HCT116 (cell line): ENCODE data around the gene GNB1. TPM values are rescaled to one million over a fixed set of nuclear protein-coding genes. Genes with fewer than 3 reads are reported as not detected.

Experiments used
- ATAC-seq: fragments of 200-7000 bp; cut with Tn5 transposase; 2 replicates; pipeline ENCODE4 v1.9.1; 2020; ENCODE audit warnings: mild to moderate bottlenecking, moderate library complexity
- BruUV-seq: library from RNA; stranded (reverse); fragments of 400-500 nt; replicated peaks from 2 replicates; lab custom pipeline; 2021; lab: Mats Ljungman, UMichigan
- CTCF ChIA-PET: fragments of 300-600 bp; sonication (Branson Sonifier 250); formaldehyde crosslinking; loops from one replicate; lab custom pipeline; 2021; ENCODE audit warnings: antibody characterized with exemption; lab: Charles Lee
- POLR2A ChIA-PET: fragments of 300-600, 350-600 bp; sonication (Branson Sonifier 250); formaldehyde crosslinking; loops from one replicate; lab custom pipeline; 2021; ENCODE audit warnings: antibody characterized with exemption; lab: Charles Lee
- RAD21 ChIA-PET, 2 experiments: fragments of 300-600 bp; sonication (Branson Sonifier 250); formaldehyde crosslinking; loops; one replicate each; lab custom pipeline; 2023; ENCODE audit warnings: low total read pairs in 2 of 2; ENCODE audit not compliant: uncharacterized antibody in 2 of 2, unreplicated experiment in 2 of 2, low non-redundant PET in 1 of 2; lab: Charles Lee
- DNase-seq: peaks from one replicate; pipeline ENCODE4 v3.0.0-alpha.2; 2010; ENCODE audit warnings: low read depth, low spot score
- H2AFZ ChIP-seq: fragments of 200-600 bp; shearing (Covaris generic), sonication (generic); 2 replicates; pipeline ENCODE4 v1.6.1; 2017; ENCODE audit warnings: low read depth, mixed run types, mixed read lengths, antibody characterized with exemption, low read length; ENCODE audit not compliant: poor library complexity, severe bottlenecking
- H3K27ac ChIP-seq: 2 replicates; pipeline ENCODE4 v1.5.1; 2012; ENCODE audit warnings: low read depth, low read length
- H3K27me3 ChIP-seq: fragments of 200-600 bp; sonication (generic); 2 replicates; pipeline ENCODE4 v1.6.1; 2016; ENCODE audit warnings: mixed run types, low read length, mixed read lengths; ENCODE audit not compliant: insufficient read depth
- H3K36me3 ChIP-seq, 2 experiments: fragments of 200-500 bp in 1 of 2; fragments of 200-600 bp in 1 of 2; sonication (Bioruptor generic) in 1 of 2; sonication (generic) in 1 of 2; 2 replicates each; pipeline versions ENCODE4 v1.5.1 to v1.6.1; 2014 to 2016; ENCODE audit warnings: low read length in 2 of 2, inconsistent platforms in 1 of 2, mixed read lengths in 1 of 2, mixed run types in 1 of 2; ENCODE audit not compliant: insufficient read depth in 2 of 2, control insufficient read depth in 1 of 2
- H3K4me1 ChIP-seq, 2 experiments: fragments of 200-600 bp in 1 of 2; sonication (generic) in 1 of 2; 2 replicates each; pipeline versions ENCODE4 v1.5.1 to v1.6.1; 2012 to 2017; ENCODE audit warnings: low read length in 2 of 2, inconsistent platforms in 1 of 2, mild to moderate bottlenecking in 1 of 2, mixed read lengths in 1 of 2, mixed run types in 1 of 2, moderate library complexity in 1 of 2; ENCODE audit not compliant: insufficient read depth in 2 of 2, control insufficient read depth in 1 of 2
- H3K4me2 ChIP-seq: fragments of 200-600 bp; sonication (generic); 2 replicates; pipeline ENCODE4 v1.6.1; 2017; ENCODE audit warnings: mixed run types, low read length, mixed read lengths
- H3K4me3 ChIP-seq, 2 experiments: fragments of 200-600 bp in 1 of 2; sonication (generic) in 1 of 2; replicated peaks in 1 of 2; 2 replicates each; pipeline ENCODE4 v1.5.1; 2011 to 2016; ENCODE audit warnings: low read length in 2 of 2, control low read depth in 1 of 2, low read depth in 1 of 2, mild to moderate bottlenecking in 1 of 2, mixed read lengths in 1 of 2, mixed run types in 1 of 2
- H3K79me2 ChIP-seq: fragments of 200-600 bp; sonication (generic); 2 replicates; pipeline ENCODE4 v1.6.1; 2017; ENCODE audit warnings: mild to moderate bottlenecking, mixed run types, low read length, moderate library complexity, mixed read lengths; ENCODE audit not compliant: insufficient read depth
- H3K9ac ChIP-seq: fragments of 200-600 bp; sonication (generic); 2 replicates; pipeline ENCODE4 v1.6.1; 2016; ENCODE audit warnings: low read length, mixed read lengths
- H3K9me2 ChIP-seq: fragments of 200-600 bp; sonication (generic), shearing (Covaris generic); 2 replicates; pipeline ENCODE4 v1.6.1; 2017; ENCODE audit warnings: mixed run types, mild to moderate bottlenecking, moderate library complexity; ENCODE audit not compliant: insufficient read depth
- H3K9me3 ChIP-seq, 2 experiments: fragments of 200-500 bp in 1 of 2; fragments of 200-600 bp in 1 of 2; sonication (Bioruptor generic) in 1 of 2; sonication (generic) in 1 of 2; 2 replicates each; pipeline ENCODE4 v1.6.1; 2014 to 2017; ENCODE audit warnings: low read length in 2 of 2, mixed read lengths in 2 of 2, inconsistent platforms in 1 of 2, low read depth in 1 of 2, mild to moderate bottlenecking in 1 of 2, mixed run types in 1 of 2, moderate library complexity in 1 of 2; ENCODE audit not compliant: control insufficient read depth in 1 of 2, insufficient read depth in 1 of 2
- H4K20me1 ChIP-seq: fragments of 200-600 bp; sonication (generic), shearing (Covaris generic); 2 replicates; pipeline ENCODE4 v1.6.1; 2017; ENCODE audit warnings: mixed run types, mild to moderate bottlenecking, moderate library complexity; ENCODE audit not compliant: insufficient read depth
- ATF3 ChIP-seq: IDR thresholded peaks from 2 replicates; pipeline ENCODE4 v1.6.1; 2012
- CBX3 ChIP-seq: IDR thresholded peaks from 2 replicates; pipeline ENCODE4 v1.6.1; 2012; ENCODE audit warnings: low read depth
- CTCF ChIP-seq, 3 experiments: fragments of 200-600 bp in 1 of 3; sonication (generic) in 1 of 3; IDR thresholded peaks in 2 of 3; conservative IDR thresholded peaks in 1 of 3; 2 replicates each; pipeline ENCODE4 v1.5.1; 2012 to 2017; ENCODE audit warnings: low read depth in 2 of 3, low read length in 2 of 3, antibody characterized with exemption in 1 of 3, borderline replicate concordance in 1 of 3, control low read depth in 1 of 3, mild to moderate bottlenecking in 1 of 3, mixed read lengths in 1 of 3, mixed run types in 1 of 3, moderate library complexity in 1 of 3; ENCODE audit not compliant: insufficient read depth in 1 of 3
- ELF1 ChIP-seq: IDR thresholded peaks from 2 replicates; pipeline ENCODE4 v1.6.1; 2012; ENCODE audit warnings: low read depth, borderline replicate concordance
- EZH2 ChIP-seq: fragments of 200-600 bp; sonication (generic); IDR thresholded peaks from 2 replicates; pipeline ENCODE4 v1.6.1; 2017; ENCODE audit warnings: antibody characterized with exemption, mixed run types
- EZH2phosphoT487 ChIP-seq: fragments of 200-600 bp; IDR thresholded peaks from 2 replicates; pipeline ENCODE4 v1.6.1; 2018; ENCODE audit warnings: antibody characterized with exemption, borderline replicate concordance
- JUND ChIP-seq: IDR thresholded peaks from 2 replicates; pipeline ENCODE4 v1.6.1; 2012
- MAX ChIP-seq: IDR thresholded peaks from 2 replicates; pipeline ENCODE4 v1.6.1; 2012
- POLR2AphosphoS5 ChIP-seq: IDR thresholded peaks from 2 replicates; pipeline ENCODE4 v1.6.1; 2011; ENCODE audit warnings: mild to moderate bottlenecking, low read depth, low read length, moderate library complexity
- SIN3A ChIP-seq: IDR thresholded peaks from 2 replicates; pipeline ENCODE4 v1.6.1; 2012; ENCODE audit warnings: low read depth
- SP1 ChIP-seq: IDR thresholded peaks from 2 replicates; pipeline ENCODE4 v1.6.1; 2012; ENCODE audit warnings: low read depth
- SRF ChIP-seq: IDR thresholded peaks from 2 replicates; pipeline ENCODE4 v1.6.1; 2012; ENCODE audit warnings: low read depth
- YY1 ChIP-seq: IDR thresholded peaks from 2 replicates; pipeline ENCODE4 v1.6.1; 2011; ENCODE audit warnings: low read length, low read depth, moderate library complexity, mild to moderate bottlenecking; ENCODE audit not compliant: insufficient replicate concordance; ENCODE audit errors: extremely low read depth
- ZBTB33 ChIP-seq: IDR thresholded peaks from 2 replicates; pipeline ENCODE4 v1.6.1; 2011; ENCODE audit warnings: mild to moderate bottlenecking, low read length, moderate library complexity; ENCODE audit not compliant: insufficient replicate concordance; ENCODE audit errors: extremely low read depth
- ZFX ChIP-seq: fragments of 450-650 bp; IDR thresholded peaks from 2 replicates; pipeline ENCODE4 v1.6.1; 2017
- intact Hi-C: fragments of 100-400 bp; cut with micrococcal nuclease; formaldehyde crosslinking; loops from 2 replicates; pipeline ENCODE4 v1.10.0; 2022
- total RNA-seq: library from RNA; stranded (reverse); gene quantifications from one replicate; pipeline ENCODE4 v1.2.1, GENCODE V29; 2021; ENCODE audit not compliant: unreplicated experiment

The GNB1 gene
- total RNA-seq, 1 experiment from 2014 or later = 371 TPM

GRCh38 chr1:1924386-1924785 lies 33.5 kb upstream of the GNB1 start (continued):
- TF ChIP-seq CTCF (IDR thresholded peaks at IDR 0.05 in 2 of 3, conservative IDR thresholded peaks at IDR 0.05 in 1 of 3; ENCODE audit: borderline replicate concordance in 1 of 3, insufficient read depth in 1 of 3, low read depth in 2 of 3, low read length in 2 of 3) (no peak), SP1 (no peak), ATF3 (no peak), SRF (no peak), JUND (no peak), POLR2AphosphoS5 (no peak), YY1 (no peak), MAX (no peak)

- Histone ChIP-seq H3K4me2 (no peak overlapping the region), H4K20me1 (no peaks in the 10 kb centered on the region), H3K36me3 (no peaks in the 10 kb centered on the region), H3K79me2 (0 out of 2 replicates have a peak, but pooled peaks cover 4% of the 10 kb centered on the region), H3K9ac (no peak overlapping the region), H3K9me2 (no peaks in the 10 kb centered on the region), H3K27ac (no peak overlapping the region; the same call in 1 of the 2 replicates), H3K9me3 (no peaks in the 10 kb centered on the region), H3K4me3 (no peak overlapping the region), H3K27me3 (no peaks in the 10 kb centered on the region), H3K4me1 (peaks cover 7 to 19% of the 10 kb centered on the region in 2 experiments), H2AFZ (no peak overlapping the region)
- intact Hi-C loops = no loop called here
- POLR2A ChIA-PET = no interaction called here
- ATAC-seq (no peak), DNase-seq (no peak)
- RAD21 ChIA-PET = no interaction called here
- no TSS peak for BruUV-seq
- CTCF ChIA-PET = no interaction called here
- TF ChIP-seq POLR2AphosphoS5 = no peak
- TF ChIP-seq EZH2 = no peak
- TF ChIP-seq CBX3 = no peak
- TF ChIP-seq MAX = no peak
- TF ChIP-seq EZH2phosphoT487 = no peak
- no peak for TF ChIP-seq SRF
- TF ChIP-seq ZFX = no peak
- no peak for TF ChIP-seq SIN3A
- no peak for TF ChIP-seq ELF1
- TF ChIP-seq CTCF (IDR thresholded peaks at IDR 0.05 in 2 of 3, conservative IDR thresholded peaks at IDR 0.05 in 1 of 3; ENCODE audit: borderline replicate concordance in 1 of 3, insufficient read depth in 1 of 3, low read depth in 2 of 3, low read length in 2 of 3) = no peak
- TF ChIP-seq ZBTB33 = no peak
- no peak for TF ChIP-seq SP1
Measured at GRCh38 chr1:1922956-1923833, 32.3 kb upstream of the GNB1 start.
